GM20000 (cell line): ENCODE results near the gene FN3K.
A peak's percentile ranks its signal among the peaks of the same experiment; 100 is the strongest.

Experiments
- DNase-seq: peaks from one replicate; pipeline ENCODE4 v3.0.0; 2012; ENCODE audit warnings: low spot score
- TF ChIP-seq, protein P1 (sequence below): IDR thresholded peaks from 2 replicates; pipeline ENCODE4 v1.5.1; 2012; ENCODE audit warnings: mild to moderate bottlenecking, control low read depth; ENCODE audit errors: extremely low read depth, missing control alignments

The FN3K gene

DNA sequence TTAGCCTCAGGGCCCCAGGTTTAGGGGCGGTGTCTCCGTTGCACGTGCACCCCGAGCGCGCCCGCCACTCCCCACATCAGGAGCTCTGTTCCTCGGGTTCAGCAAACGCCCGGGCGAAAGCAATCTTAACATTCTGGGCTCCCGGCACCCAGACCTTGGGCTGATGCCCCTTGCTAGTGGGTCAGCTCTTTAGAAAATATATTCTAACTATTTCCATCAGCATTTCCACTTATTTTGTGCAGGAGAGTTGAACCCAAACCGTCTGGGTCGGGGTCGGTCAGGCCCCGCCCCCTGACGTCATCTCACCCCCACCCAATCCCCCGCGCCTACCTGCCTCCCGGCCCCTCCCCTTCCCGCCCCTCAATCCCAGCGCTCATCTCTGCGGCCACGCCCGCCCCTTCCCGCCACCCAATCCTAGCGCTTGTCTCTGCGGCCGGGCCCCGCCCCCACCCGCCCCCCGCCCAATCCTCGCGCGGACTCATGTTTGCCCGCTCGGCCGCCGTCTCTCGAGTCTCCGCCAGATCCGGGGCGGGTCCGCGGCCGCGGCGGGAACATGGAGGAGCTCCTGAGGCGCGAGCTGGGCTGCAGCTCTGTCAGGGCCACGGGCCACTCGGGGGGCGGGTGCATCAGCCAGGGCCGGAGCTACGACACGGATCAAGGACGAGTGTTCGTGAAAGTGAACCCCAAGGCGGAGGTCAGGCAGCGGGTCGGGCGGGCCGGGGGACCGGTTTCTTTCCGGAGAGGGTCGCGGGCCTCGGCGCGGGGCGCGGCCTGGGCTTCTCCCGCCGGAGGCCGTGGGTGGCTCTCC is 19.0 kb upstream of the FN3K start, which contains the start of gene FN3KRP:
FN3KRP (plus strand) TSS at position 504 of the 808 bp plus-strand sequence; CDS start at position 554, 50 bp downstream.
- TF ChIP-seq, protein P1, sequence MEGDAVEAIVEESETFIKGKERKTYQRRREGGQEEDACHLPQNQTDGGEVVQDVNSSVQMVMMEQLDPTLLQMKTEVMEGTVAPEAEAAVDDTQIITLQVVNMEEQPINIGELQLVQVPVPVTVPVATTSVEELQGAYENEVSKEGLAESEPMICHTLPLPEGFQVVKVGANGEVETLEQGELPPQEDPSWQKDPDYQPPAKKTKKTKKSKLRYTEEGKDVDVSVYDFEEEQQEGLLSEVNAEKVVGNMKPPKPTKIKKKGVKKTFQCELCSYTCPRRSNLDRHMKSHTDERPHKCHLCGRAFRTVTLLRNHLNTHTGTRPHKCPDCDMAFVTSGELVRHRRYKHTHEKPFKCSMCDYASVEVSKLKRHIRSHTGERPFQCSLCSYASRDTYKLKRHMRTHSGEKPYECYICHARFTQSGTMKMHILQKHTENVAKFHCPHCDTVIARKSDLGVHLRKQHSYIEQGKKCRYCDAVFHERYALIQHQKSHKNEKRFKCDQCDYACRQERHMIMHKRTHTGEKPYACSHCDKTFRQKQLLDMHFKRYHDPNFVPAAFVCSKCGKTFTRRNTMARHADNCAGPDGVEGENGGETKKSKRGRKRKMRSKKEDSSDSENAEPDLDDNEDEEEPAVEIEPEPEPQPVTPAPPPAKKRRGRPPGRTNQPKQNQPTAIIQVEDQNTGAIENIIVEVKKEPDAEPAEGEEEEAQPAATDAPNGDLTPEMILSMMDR: no peak
- DNase-seq: peak; percentile 100

DNA sequence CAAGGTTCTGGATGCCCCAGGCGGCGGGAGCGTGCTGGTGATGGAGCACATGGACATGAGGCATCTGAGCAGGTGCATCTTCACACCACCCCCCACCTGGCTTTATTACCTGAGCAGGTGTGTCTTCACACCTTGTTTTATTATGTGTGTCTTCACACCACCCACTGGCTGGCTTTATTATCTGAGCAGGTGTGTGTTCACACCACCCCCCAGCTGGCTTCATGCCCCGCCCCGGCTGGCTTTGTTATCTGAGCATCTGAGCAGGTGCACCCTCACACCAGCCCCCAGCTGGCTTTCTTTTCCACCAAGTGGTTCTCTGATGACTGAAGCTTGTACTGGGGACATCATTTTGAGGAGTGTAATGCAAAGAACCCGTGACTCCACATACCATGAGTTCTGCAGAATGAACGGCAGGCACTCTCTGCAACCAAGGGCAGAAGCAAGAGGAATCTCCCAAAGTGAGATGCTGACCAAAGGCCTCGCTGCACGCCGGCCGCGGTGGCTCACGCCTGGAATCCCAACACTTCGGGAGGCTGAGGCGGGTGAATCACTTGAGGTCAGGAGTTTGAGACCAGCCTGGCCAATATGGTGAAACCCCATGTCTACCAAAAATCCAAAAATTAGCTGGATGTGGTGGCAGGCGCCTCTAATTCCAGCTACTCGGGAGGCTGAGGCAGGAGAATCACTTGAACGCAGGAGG is 16.3 kb upstream of the FN3K start:
- DNase-seq: no peak
- TF ChIP-seq, protein P1: no peak

DNA sequence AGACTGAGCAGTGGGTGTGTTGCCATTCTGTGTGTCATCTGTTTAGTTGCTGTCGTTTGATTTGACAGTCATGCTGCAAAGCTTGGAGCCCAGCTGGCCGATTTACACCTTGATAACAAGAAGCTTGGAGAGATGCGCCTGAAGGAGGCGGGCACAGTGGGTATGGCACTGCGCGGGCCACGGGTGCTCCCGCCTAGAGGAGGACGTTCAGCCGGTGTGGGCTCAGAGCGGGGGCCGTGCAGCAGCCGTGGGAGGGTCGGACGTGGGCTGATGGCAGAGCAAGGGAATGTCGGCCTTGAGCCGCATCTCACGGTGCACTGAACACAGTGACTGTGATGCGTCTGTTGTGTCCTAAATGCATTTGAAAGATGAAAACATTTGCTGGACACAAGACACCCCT is 15.2 kb upstream of the FN3K start:
- DNase-seq: no peak
- TF ChIP-seq, protein P1: no peak

DNA sequence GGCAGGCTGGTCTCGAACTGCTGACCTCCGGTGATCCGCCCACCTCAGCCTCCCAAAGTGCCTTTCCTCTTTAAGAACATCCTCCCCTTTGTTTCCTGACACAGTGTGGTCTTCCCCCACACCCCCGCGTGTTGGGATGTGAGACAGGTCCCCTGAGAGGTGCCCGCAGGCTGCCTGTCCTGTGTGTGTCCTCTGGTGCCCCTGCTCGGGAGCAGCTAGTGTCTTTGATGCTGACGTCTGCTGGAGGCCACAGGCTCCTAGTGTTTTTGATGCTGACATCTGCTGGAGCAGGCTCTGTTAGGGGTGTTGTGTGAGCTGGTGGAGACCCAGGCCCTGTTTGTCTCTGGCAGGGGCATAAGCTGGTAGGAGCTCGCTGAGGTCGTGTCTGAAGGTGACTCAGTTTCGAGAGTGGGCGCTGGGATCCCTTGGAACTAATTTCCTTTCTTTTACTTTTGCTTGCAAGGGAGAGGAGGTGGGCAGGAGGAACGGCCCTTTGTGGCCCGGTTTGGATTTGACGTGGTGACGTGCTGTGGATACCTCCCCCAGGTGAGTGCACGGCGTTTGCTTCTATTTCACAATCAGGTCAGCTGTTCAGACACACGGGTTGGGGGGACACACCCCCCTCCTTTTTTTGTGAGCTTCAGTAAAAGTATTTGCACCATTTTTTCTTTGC is 12.9 kb upstream of the FN3K start:
- no peak for DNase-seq
- TF ChIP-seq, protein P1: no peak

DNA sequence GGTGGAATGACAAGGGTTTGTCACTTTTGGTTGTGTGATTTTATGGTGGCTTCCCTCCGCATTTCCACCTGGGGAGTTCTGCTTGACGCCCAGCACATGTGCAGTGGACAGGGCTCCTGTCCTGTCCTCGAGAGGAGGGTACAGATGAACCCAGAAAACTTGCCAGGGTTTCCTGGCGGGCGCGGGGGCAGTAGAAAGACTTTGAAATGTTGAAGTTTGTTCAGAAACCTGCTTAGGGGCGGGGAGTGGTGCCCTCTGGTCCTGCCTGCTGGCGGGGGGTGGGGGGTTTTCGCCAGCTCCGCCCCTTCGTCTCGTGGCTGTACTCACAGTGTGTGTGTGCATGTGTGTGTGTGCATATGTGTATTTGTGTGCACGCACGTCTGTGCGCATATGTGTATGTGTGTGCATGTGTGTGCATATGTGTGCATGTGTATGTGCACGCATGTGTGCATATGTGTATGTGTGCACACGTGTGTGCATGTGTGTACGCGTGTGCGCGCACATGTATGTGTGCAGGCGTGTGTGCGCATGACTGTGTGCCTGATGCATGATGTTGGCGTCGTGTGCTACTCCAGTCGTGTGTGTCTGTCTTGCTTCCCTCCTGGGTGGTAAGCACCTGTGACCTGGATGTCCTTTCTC is 12.1 kb upstream of the FN3K start:
- DNase-seq: no peak
- TF ChIP-seq, protein P1: no peak

DNA sequence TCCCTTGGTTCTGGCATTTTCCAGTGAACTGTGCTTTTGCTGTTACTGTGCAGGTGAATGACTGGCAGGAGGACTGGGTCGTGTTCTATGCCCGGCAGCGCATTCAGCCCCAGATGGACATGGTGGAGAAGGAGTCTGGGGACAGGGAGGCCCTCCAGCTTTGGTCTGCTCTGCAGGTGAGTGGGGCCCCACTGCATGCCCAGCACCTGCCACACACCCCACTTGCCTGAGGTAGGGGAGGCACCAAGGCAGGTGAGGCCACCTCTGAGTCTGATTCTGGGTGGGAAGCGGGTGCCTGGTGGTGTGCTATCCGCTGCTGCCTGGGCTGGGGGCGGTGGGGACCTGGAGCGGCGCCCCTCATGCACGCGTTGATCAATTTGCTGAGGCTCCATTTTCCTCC is 9.0 kb upstream of the FN3K start:
- DNase-seq: no peak
- TF ChIP-seq, protein P1: no peak
